HUES48 (cell line): ENCODE measurements around the gene SOX30.
A peak's percentile ranks its signal among the peaks of the same experiment; 100 is the strongest.

Source experiments
- H3K27ac ChIP-seq: one replicate; pipeline ENCODE4 v1.7.0; 2013; ENCODE audit warnings: low read depth, low read length, inconsistent platforms
- H3K27me3 ChIP-seq: 2 replicates; pipeline ENCODE4 v1.6.1; 2013; ENCODE audit warnings: mild to moderate bottlenecking, low read length; ENCODE audit not compliant: control insufficient read depth, insufficient read depth
- H3K36me3 ChIP-seq: 2 replicates; pipeline ENCODE4 v1.6.1; 2013; ENCODE audit warnings: low read length; ENCODE audit not compliant: control insufficient read depth, insufficient read depth
- H3K4me1 ChIP-seq: 2 replicates; pipeline ENCODE4 v1.6.1; 2013; ENCODE audit warnings: mild to moderate bottlenecking, low read length; ENCODE audit not compliant: control insufficient read depth, insufficient read depth
- H3K4me3 ChIP-seq: 2 replicates; pipeline ENCODE4 v1.5.1; 2013; ENCODE audit warnings: mild to moderate bottlenecking, low read depth, low read length
- H3K9ac ChIP-seq: 2 replicates; pipeline ENCODE4 v1.6.1; 2013; ENCODE audit warnings: mild to moderate bottlenecking, low read depth, low read length, moderate library complexity
- H3K9me3 ChIP-seq: 2 replicates; pipeline ENCODE4 v1.6.1; 2013; ENCODE audit warnings: low read length; ENCODE audit not compliant: control insufficient read depth, insufficient read depth

SOX30 gene

DNA sequence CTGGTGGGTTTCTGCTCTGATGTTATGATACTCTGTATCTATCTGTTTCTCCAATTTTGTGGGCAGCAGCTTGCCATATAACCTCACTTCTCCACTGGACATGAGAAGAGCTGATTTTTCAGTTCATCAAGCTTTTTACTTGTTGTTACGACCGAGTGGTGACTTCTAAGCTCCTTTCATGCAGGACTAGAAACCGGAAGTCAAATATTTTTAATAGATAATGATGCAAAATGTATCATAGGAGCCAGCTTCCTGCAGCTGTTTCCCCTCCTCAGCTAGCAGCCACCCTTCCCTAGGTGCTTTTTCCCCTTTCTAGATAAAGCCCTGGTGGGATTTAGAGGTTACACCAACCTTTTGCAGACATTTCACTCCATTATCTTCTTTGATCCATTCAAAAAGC is 59.6 kb downstream of the SOX30 start:
- H3K36me3 ChIP-seq: no peaks in the 10 kb centered on the region
- no peaks in the 10 kb centered on the region for H3K4me1 ChIP-seq
- H3K4me3 ChIP-seq: no peak overlapping the region
- no peak overlapping the region for H3K9ac ChIP-seq
- H3K27me3 ChIP-seq: no peaks in the 10 kb centered on the region
- no peak overlapping the region for H3K27ac ChIP-seq
- no peaks in the 10 kb centered on the region for H3K9me3 ChIP-seq

DNA sequence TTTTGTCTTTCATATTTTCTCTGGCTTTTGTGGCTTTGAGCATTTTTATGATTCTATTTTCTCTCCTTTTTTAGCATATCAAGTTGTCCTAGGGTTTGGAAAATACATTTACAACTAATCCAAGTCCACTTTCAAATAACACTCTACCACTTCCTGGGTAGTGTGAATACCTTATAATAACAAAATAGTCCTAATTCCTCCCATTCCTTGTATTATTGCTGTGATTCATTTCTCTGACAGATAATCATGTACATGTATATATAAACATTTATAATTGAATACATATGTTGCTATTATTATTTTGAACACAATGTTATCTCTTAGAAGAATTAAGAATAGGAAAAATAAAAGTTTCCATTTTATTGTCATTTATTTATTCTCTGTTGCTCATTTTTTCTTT is 61.8 kb downstream of the SOX30 start:
- Histone ChIP-seq H3K9ac (no peak overlapping the region), H3K4me3 (no peak overlapping the region)

DNA sequence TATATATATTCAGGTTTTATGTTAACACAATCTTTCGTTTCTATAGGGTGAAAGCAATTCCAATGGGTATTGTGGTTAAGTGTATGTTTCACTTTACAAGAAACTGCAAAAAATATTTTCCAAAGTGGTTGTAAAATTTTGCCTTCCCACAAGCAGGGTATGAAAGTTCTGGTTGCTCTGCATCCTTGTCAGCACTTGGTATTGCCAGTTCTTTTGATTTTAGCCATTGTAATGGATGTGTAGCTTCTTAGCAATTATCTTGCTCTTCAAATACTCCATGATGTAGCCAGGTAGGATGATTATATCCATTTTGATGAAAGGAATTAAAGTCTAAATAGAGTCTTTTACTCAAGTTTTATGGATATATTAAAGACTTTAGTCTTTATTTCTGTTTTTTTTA is 67.6 kb downstream of the SOX30 start:
- Histone ChIP-seq H3K4me1 (no peaks in the 10 kb centered on the region), H3K4me3 (no peak overlapping the region), H3K9ac (no peak overlapping the region), H3K9me3 (no peaks in the 10 kb centered on the region), H3K36me3 (no peaks in the 10 kb centered on the region), H3K27ac (no peak overlapping the region), H3K27me3 (no peaks in the 10 kb centered on the region)

More for the DNA sequence above, 61.8 kb downstream of the SOX30 start:
- Histone ChIP-seq H3K9me3 (no peaks in the 10 kb centered on the region), H3K27ac (no peak overlapping the region), H3K27me3 (no peaks in the 10 kb centered on the region), H3K36me3 (no peaks in the 10 kb centered on the region), H3K4me1 (no peaks in the 10 kb centered on the region)

DNA sequence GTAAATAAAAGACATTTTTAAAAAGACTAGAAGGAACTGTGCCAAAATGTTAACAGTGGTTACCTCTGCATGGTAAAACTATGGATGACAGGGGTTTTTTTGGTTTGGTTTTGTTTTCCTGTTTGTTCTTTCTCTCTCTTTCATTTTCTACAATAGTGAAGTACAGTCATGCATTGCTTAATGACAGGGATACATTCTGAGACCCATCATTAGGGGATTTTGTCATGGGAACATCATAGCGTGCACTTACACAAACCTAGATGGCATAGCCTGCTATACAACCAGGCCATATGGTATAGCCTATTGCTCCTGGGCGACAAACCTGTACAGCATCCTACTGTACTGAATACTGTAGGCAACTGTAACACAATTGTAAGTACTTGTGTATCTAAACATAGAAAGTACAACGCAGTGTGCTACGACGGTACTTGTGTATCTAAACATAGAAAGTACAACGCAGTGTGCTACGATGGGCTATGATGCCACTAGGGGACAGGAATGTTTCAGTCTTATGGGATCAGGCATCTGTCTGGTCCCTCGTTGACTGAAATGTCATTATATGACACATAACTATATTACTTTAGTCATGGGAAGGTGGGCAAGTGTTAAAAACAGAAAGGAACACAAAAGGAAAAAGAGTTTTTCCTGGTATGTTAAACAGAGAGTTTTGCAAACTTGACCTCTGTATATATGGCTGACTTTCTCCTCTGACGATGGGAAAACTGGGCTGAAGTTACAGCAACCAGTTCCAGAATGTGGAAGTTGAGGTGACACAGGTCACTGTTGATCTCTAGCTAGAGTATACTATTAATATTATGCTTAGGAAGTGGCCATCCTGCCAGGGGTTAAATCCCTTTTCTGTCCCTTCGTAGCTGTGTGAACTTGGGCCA is 69.3 kb downstream of the SOX30 start:
- no peak overlapping the region for H3K27ac ChIP-seq
- no peaks in the 10 kb centered on the region for H3K9me3 ChIP-seq
- no peak overlapping the region for H3K4me3 ChIP-seq
- no peaks in the 10 kb centered on the region for H3K4me1 ChIP-seq
- H3K36me3 ChIP-seq: no peaks in the 10 kb centered on the region
- no peaks in the 10 kb centered on the region for H3K27me3 ChIP-seq
- H3K9ac ChIP-seq: no peak overlapping the region

DNA sequence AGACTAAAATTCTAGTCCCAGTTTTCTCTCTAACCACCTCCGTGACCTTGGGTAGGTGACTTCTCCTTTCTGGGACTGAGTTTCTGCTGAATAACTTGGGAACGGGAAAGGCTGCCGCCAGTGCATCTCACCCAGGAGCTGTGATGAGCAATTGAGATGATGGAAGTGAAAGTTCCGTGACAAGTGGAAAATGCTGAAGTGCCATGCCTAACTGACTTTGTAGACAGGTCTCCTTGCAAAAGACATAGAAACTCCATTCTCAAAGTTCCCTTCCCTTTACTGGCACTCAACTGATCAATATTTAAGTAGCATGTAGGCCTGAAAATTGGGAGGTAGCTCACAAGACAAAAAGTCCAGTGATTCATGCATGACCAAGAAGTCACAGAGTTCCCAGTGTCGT is 70.3 kb downstream of the SOX30 start:
- Histone ChIP-seq H3K27me3 (peaks cover 1% of the 10 kb centered on the region; the same call in 1 of the 2 replicates), H3K9me3 (no peaks in the 10 kb centered on the region), H3K4me1 (peaks cover 5% of the 10 kb centered on the region), H3K4me3 (no peak overlapping the region), H3K36me3 (no peaks in the 10 kb centered on the region), H3K27ac (no peak overlapping the region), H3K9ac (no peak overlapping the region)

DNA sequence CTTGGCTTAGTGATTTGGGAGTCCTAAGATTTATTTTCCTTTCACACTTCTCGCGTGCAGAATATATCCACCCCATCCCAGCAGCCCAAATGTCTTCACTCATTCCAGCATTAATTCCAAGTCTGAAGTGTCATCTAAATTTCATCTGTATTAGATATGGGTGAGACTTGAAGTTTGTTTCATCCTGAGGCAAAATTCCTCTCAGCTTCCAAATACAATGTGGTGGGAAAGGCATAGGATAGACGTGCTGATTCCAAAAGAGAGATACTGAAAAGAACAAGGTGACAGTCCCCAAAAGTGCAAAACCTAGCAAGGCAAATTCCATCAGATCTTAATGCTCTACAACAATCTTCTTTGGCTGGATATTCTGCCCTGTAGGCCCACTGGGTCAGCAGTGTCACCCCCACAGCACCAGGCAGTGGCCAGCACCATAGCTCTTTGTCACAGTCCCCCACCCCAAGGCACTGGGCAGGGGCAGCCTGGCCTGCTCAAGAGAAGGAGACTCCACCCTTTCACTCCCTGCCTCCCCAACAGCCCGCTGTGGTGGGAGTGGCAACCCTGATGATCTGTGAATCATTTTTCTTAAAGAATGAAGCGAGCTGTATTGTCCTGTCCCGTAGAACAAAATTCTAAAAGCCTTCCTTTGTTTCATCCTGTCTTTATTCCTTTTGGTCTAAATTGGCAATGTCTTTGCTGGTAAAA is 74.0 kb downstream of the SOX30 start:
- Histone ChIP-seq H3K4me3 (no peak overlapping the region), H3K27me3 (peaks cover 26% of the 10 kb centered on the region), H3K9me3 (no peaks in the 10 kb centered on the region), H3K4me1 (peaks cover 13% of the 10 kb centered on the region), H3K36me3 (no peaks in the 10 kb centered on the region), H3K9ac (no peak overlapping the region), H3K27ac (no peak overlapping the region)

DNA sequence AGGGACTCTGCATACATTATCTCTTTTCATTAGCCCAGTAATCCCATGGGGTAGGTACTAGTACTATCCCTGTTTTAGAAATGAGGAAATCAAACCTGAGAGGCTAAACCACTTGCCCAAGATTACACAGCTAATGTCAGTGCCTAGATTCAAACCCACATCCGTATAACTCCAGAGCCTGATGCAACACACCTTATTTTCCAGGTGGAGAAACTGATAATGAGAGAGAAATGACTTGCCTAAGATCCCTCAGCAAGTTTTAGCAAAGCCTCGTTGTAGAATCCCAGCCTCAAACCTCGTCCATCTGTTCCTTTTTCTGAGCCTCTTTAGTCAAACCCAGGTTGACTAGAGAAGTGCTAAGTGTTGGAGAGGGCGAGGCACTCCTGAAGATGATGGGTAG is 75.6 kb downstream of the SOX30 start:
- Histone ChIP-seq H3K9ac (no peak overlapping the region), H3K36me3 (no peaks in the 10 kb centered on the region), H3K27me3 (peaks cover 26% of the 10 kb centered on the region), H3K9me3 (no peaks in the 10 kb centered on the region), H3K4me3 (peak overlapping the region; percentile 86; the same call in 1 of the 2 replicates), H3K27ac (no peak overlapping the region), H3K4me1 (peaks cover 15% of the 10 kb centered on the region)
